T-helper 9 cell (primary cell): ENCODE measurements around the gene TMEM87A.
"Not testable (repeated sequence)": the region's sequence is repeated elsewhere in the genome, so short reads cannot be mapped to it uniquely, and the experiment has no call there.

Experiments
- DNase-seq: peaks from one replicate; pipeline ENCODE4 v3.0.0-alpha.2; 2020

TMEM87A gene

GRCh38 chr15:42270996-42271395, 2.2 kb downstream of the TMEM87A start:
- DNase-seq = no peak

GRCh38 chr15:42270551-42270950, 2.7 kb downstream of the TMEM87A start:
- no peak for DNase-seq

- no peak for DNase-seq
Observed at GRCh38 chr15:42267286-42267685, 5.9 kb downstream of the TMEM87A start.

GRCh38 chr15:42264795-42265194, 8.4 kb downstream of the TMEM87A start:
- DNase-seq = no peak

- no peak for DNase-seq
Observed at GRCh38 chr15:42253300-42253699, 19.9 kb downstream of the TMEM87A start.

- no peak for DNase-seq
Observed at GRCh38 chr15:42240823-42241222, 32.4 kb downstream of the TMEM87A start.

GRCh38 chr15:42239528-42240182, 33.6 kb downstream of the TMEM87A start:
- DNase-seq = no peak

GRCh38 chr15:42233107-42233506, 40.1 kb downstream of the TMEM87A start:
- no peak for DNase-seq

- DNase-seq = no peak
Observed at GRCh38 chr15:42232606-42233005, 40.6 kb downstream of the TMEM87A start.

GRCh38 chr15:42231088-42231487, 42.1 kb downstream of the TMEM87A start:
- DNase-seq = no peak

GRCh38 chr15:42228981-42229380, 44.3 kb downstream of the TMEM87A start:
- not testable (repeated sequence) for DNase-seq

GRCh38 chr15:42228036-42228435, 45.2 kb downstream of the TMEM87A start:
- DNase-seq = no peak

- DNase-seq = no peak
Observed at GRCh38 chr15:42226648-42227047, 46.6 kb downstream of the TMEM87A start.

- DNase-seq = no peak
Observed at GRCh38 chr15:42220216-42220615, 53.0 kb downstream of the TMEM87A start.

- DNase-seq = no peak
Observed at GRCh38 chr15:42218953-42219592, 54.2 kb downstream of the TMEM87A start.

GRCh38 chr15:42217568-42217967, 55.7 kb downstream of the TMEM87A start:
- no peak for DNase-seq

- no peak for DNase-seq
Observed at GRCh38 chr15:42215913-42216829, 57.1 kb downstream of the TMEM87A start.

- no peak for DNase-seq
Observed at GRCh38 chr15:42214600-42214999, 58.6 kb downstream of the TMEM87A start.

- DNase-seq = no peak
Observed at GRCh38 chr15:42213511-42213910, 59.7 kb downstream of the TMEM87A start.

GRCh38 chr15:42210696-42211095, 62.5 kb downstream of the TMEM87A start:
- no peak for DNase-seq

GRCh38 chr15:42207674-42208579, 65.3 kb downstream of the TMEM87A start, which contains the start of gene VPS39:
Gene VPS39 (minus strand): TSS chr15:42208304. CDS start chr15:42208153, 151 bp downstream.
- peak; percentile 72 for DNase-seq

- DNase-seq = no peak
Observed at GRCh38 chr15:42206406-42206805, 66.8 kb downstream of the TMEM87A start.
